HG03469 (cell line): ENCODE results near the gene CRIP2.

Source experiments
- ATAC-seq: cut with Tn5 transposase; IDR thresholded peaks from one replicate; pipeline ENCODE4 v1.9.1; 2021; ENCODE audit warnings: mild to moderate bottlenecking, moderate library complexity, moderate number of reproducible peaks; ENCODE audit not compliant: unreplicated experiment

Gene CRIP2

DNA sequence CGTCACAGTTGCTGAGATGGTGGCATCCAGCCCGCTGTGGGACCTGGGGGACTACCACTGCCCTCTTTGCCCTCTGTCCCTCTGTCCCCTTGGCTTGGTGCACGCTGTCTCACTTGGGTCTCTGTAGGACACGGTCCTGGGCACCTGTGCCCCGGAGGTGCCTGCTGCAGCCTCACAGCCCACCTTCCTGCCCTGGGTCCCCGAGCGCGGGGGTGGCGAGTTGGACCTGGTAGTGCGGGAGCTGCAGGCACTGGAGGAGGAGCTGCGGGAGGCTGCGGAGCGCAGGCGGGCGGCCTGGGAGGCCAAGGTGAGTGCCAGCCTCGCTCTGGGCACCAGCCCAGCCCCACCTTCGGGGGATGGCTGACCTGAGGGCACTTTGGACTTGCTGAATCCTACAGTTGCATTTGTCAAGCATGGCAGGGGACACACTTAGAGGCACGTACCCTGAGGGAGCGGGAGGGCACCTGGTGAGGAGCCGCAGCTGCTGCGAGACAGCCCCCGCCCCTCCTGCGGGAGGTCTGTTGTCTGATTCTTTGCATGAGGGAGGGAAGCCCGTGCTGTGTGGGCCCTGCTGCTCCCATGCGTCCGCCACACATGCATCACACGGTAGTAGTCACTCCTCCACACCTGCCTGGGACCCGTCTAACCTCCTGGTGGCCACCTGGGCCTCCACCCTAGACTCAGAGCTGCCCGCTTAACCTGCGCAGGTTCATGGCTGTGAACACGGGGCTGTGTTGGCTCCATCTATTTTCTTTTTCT, 23.2 kb downstream of the CRIP2 start:
- no peak for ATAC-seq

GRCh38 chr14:105498430-105499255, 24.0 kb downstream of the CRIP2 start:
- ATAC-seq = no peak

DNA sequence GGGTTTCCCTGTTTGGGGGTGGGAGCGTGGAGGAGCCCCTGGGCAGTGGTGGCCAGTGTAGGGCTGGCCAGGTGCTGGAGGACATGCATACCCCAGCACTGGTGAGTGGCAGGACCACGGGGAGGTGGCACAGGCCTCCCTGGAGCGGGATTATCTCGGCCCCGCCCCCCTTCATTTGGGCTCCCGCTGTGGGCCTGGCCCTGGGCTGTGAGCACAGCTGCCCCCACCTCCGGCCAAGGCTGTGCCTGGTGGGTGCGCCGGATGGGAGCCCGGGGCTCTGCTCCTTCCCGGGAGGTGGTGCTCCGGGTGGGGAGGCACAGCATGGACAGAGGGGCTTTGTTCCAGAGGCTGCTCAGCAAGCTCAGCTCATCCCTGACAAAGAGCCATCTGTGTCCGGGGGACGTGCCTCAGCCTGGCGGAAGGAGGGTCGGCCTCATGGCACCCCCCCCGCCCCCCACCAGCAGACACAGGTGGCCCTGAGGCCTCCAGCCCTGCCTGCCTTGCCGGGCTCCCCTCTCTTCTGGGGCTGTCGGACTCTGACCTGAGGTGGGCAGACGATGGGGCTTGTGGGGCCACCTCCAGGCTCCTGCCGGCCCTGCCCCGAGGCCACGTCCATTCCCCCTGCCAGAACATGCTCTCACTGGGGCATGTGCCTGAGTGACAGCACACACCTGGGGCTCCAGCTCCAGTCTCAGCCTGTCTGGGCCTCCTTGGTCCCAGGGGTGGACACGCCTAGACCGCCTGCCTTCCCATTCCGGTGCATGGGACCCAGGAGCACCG, 24.8 kb downstream of the CRIP2 start:
- no peak for ATAC-seq

GRCh38 chr14:105500036-105500725, 25.6 kb downstream of the CRIP2 start:
- ATAC-seq = no peak

DNA sequence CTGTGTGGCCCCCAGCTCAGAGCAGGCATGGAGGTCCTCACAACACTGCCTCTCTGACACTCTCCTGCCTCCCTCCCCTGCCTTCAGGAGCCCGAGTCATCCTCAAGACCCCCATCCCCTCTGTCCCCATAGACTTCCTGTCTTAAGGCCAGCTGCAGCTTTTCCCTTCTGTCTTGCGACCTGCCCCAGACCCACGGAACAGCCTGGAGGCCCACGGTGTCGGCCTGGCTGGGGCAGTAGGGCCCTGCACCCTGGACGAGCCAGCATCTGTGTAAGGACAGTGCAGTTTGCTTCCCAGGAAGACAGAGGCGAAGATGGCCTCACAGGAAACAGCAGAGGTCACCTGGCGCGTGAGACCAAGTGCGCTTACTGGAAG, 26.1 kb downstream of the CRIP2 start:
- ATAC-seq = no peak

GRCh38 chr14:105501504-105502291, 27.1 kb downstream of the CRIP2 start:
- no peak for ATAC-seq

GRCh38 chr14:105502446-105503295, 28.1 kb downstream of the CRIP2 start:
- no peak for ATAC-seq

DNA sequence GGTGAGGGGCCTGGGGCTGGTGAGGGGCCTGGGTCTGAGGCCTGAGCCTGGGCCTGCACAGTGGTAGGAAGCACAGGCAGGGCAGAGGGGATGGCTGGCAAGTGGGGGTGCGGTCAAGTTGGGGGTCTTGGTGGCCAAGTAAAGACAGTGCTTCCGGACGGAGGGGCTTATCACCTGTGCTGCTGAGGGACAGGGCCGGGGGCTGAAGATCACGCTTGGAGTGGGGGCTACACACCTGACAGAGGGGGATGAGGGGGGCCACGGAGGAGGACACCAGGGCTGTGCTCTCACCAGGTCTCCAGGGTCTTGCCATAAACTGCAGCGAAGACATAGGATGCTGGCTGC, 28.6 kb downstream of the CRIP2 start:
- ATAC-seq = no peak

- no peak for ATAC-seq
Measured at GRCh38 chr14:105503935-105504692, 29.5 kb downstream of the CRIP2 start.

- ATAC-seq = no peak
Measured at GRCh38 chr14:105505101-105505500, 30.5 kb downstream of the CRIP2 start.

DNA sequence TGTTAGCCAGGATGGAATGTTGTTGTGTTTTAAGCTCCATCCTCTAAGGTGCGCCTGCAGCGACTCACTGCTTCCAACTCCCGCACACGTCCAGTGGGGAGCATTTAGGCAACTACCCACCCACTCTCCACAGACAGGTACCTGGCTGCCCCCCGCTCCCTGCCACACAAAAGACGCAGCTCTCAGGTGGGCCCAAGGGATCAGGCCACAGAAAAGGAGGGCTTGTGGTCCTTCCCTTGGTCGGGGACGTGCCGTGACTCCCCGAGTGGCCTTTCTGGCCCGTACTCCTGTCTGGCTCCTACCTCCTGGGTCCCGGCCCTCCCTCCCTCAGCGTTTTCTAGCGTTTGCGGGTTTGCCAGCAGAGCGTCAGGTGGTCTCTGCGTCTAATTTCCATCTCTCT, 32.6 kb downstream of the CRIP2 start:
- no peak for ATAC-seq

DNA sequence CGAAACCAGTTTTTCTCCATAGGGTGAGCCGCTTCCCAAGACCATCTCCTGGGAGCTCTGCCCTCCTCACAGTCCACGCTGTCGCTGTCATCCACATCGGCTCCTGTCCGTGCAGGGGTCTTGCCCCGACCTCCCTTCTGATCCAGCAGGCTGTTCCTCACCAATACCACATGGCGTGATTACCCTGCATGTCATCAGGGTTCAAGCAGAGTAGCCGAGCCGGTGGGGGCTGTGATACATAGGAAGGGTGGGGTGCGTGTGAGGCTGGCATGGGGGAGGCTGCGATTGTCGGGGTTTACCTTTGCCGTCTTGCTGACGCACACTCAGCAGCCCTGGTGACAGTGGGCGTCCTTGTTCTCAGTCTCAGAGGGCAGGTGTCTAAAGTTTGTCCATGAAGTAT, 33.4 kb downstream of the CRIP2 start:
- no peak for ATAC-seq

GRCh38 chr14:105508601-105509000, 34.0 kb downstream of the CRIP2 start:
- no peak for ATAC-seq

GRCh38 chr14:105517096-105517495, 42.5 kb downstream of the CRIP2 start:
- no peak for ATAC-seq

DNA sequence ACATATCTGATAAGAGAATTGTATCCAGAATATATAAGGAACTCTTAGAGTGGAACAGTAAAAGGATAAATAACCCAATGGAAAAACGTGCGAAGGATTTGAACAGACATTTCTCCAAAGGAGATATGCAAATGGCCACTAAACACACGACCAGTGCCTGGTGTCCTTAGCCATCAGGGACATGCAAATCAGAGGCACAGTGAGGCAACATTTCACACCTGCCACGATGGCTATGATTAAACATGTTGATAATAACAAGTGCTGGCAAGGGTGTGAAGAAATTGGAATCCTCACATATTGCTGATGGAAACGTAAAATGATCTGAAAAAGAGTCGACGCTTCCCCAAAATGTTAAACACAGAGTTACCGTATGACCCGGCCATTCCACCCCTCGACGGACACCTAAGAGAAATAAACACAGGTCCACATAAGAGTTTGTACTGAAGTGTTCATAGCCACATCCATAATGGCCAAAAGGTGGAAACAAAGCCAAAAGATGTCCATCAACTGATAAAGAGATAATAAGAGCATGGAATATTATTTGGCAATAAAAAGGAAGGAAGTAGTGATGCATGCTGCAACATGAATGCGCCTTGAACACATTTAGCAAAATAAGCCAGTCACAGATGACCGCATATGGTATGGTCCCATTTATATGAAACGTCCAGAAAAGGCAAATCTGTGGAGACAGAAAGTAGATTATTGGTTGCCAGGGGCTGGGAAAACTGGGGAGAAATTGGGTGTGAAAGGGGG, 45.5 kb downstream of the CRIP2 start:
- ATAC-seq = no peak

DNA sequence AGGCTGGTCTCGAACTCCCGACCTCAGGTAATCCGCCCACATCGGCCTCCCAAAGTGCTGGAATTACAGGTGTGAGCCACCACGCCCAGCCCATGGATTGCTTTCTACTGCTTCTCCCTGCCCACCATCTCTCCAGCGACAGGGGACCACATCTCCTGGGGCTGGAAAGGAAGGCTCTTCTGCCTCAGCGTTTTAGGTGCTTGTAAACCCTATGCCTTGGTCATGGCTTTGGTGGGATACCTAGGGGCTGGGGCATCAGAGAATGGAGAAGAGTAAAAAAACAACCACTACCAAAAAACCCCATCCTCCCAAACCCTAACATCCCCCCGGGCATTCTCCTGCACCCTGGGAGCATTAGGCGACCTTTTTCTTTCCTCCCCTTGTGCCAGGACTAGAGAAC, 50.7 kb downstream of the CRIP2 start:
- no peak for ATAC-seq

- ATAC-seq = no peak
Measured at GRCh38 chr14:105525861-105526775, 51.5 kb downstream of the CRIP2 start, which contains the start of gene TMEM121. Gene TMEM121, plus strand, starts transcription at chr14:105526583. Its CDS starts 2,252 bp downstream, at chr14:105528835.
